HG03066 (cell line): Measurements from ENCODE around the gene SLC5A5.

Source experiments
- ATAC-seq: cut with Tn5 transposase; IDR thresholded peaks from one replicate; pipeline ENCODE4 v1.9.1; 2021; ENCODE audit warnings: low read depth; ENCODE audit not compliant: unreplicated experiment

SLC5A5 gene

DNA sequence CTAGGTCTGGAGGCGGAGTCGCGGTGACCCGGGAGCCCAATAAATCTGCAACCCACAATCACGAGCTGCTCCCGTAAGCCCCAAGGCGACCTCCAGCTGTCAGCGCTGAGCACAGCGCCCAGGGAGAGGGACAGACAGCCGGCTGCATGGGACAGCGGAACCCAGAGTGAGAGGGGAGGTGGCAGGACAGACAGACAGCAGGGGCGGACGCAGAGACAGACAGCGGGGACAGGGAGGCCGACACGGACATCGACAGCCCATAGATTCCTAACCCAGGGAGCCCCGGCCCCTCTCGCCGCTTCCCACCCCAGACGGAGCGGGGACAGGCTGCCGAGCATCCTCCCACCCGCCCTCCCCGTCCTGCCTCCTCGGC lies at the start of gene SLC5A5:
Gene SLC5A5 (plus strand): TSS at position 68 of the 373 bp plus-strand sequence. CDS start 375 bp downstream, outside the sequence.
- ATAC-seq, result no peak

DNA sequence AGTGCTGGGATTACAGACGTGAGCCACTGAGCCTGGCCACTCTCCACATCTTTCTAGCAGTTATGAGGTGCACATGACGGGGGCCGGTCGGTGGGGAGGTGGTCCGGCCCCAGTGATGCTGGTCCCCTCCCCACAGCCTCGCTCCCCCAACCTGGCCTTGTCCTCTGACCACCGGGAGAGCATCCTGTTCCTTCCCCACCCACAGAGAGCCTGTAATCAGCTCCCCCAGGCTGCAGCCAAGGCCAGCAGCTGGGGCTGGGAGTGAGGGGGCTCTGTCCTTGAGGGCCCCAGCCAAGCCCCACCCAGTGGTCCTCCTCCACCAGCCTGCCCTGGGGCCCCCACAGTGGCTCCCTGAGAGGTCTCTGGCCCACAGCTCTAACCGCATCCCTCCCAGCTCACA lies 47.4 kb upstream of the SLC5A5 start:
- no peak for ATAC-seq

DNA sequence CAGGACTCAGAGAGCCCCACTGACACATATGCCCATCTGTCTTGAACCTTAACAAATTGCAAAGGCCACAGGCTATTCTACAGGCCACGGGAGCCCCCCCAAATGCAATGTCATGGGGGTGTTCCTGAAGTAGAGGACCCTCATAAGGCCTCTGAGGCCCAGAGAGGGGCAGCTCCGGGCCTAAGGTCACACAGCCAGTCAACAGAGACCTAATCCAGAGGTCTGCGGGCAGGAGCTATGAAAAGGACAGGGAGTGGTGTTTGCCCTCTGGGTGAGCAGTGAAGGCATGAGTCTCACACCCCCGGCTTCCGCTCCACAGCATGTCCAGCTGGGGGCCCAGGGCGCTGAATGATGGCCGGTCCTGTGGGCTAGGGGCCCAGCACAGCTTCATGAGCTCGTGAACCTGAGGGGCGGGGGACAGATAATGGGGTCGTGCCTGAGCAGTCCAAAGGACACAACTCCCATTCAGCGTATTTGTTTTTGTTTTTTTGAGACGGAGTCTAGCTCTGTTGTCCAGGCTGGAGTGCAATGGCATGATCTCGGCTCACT lies 45.2 kb upstream of the SLC5A5 start:
- no peak for ATAC-seq

DNA sequence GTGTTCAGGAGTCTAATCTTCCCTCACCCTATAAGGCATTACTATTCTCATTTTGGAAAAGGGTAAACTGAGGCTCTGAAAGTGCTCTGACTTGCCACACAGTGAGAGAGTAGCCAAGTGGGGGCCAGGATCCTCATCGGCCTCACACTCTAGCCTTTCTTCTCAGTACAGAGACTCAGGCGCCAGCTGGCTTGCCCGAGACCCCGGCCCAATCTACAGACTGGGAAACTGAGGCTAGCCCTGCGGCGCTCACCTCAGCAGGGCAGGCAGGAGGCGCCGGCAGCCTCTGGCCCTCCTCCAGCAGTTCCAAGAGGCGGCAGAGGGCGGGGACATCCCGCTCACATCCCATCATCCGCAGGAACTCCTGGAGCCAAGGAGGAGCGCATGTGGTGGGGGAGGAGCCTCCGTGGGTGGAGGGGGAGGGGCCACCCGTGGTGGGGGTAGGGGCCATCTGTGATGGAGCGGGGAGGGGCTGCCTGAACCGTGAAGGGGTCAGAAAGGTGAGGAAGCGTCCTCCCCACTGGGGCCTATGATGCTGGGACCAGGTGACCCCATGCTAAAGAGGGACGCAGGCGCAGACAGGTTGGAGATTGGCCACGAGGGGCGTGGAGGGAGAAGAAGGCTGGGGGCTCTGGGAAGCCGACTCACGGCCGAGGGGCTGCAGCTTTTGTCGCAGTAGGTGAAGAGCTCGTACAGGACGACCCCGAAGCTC lies 41.7 kb upstream of the SLC5A5 start:
- no peak for ATAC-seq

DNA sequence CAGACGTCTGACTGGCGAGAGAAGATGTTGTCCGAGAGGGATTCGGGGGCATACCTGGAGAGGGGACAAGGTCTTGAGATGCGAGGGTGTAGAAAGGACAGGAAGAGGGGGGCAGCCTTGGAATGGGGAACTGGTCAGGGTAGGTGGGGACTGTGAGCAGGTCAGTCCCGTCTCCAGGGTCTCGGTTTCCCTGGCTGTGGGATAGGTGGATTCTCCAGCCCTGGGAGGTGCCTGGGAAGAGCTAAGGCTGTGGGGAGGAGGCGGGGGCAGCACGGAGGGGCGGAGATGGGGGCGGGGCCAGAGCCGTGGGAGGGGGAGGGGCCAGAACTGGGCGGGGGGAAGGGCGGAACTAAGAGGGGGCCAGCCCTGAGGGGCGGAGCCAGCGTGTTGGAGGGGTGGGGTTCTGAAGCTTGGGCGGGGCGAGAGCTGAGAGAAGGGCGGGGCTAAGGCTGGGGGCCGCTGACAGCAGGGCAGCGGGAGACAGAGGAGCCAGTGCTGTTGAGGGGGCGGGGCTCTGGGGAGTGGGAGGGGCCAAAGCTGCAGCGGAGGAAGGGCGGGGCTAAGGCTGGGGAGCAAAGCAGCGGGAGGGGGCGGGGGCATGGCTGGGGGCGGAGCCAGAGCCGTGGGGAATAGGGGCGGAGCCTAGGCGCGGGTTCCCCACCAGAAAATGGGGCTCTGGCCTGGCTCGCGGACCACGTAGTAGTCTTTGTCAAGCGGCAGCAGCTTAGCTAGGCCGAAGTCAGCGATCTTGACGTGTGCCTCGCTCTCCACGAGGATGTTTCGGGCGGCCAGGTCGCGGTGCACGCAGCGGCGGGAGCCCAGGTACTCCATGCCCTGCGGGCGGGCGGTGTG lies 41.0 kb upstream of the SLC5A5 start:
- no peak for ATAC-seq

DNA sequence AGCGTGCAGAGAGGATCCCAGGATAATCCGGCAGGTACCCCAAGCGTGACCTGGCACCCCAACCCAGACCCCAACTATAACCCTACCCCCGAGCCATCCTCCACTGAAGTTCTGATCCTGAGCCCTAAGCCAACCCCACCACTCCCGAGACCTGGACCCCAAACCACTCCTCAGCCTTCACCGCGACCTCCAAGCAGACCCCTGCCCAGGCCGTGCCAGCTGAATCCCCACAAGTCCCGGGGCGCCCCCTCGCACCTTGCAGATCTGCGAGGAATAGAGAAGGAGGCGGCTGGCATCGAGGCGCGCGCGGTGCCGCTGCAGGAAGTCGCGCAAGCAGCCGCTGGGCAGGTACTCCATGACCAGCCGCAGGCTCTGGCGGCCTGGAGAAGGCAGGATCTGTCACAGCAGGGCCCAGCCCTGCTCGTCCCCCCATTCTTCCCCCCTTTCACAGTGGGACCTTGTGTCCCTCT lies 40.3 kb upstream of the SLC5A5 start:
- no peak for ATAC-seq

DNA sequence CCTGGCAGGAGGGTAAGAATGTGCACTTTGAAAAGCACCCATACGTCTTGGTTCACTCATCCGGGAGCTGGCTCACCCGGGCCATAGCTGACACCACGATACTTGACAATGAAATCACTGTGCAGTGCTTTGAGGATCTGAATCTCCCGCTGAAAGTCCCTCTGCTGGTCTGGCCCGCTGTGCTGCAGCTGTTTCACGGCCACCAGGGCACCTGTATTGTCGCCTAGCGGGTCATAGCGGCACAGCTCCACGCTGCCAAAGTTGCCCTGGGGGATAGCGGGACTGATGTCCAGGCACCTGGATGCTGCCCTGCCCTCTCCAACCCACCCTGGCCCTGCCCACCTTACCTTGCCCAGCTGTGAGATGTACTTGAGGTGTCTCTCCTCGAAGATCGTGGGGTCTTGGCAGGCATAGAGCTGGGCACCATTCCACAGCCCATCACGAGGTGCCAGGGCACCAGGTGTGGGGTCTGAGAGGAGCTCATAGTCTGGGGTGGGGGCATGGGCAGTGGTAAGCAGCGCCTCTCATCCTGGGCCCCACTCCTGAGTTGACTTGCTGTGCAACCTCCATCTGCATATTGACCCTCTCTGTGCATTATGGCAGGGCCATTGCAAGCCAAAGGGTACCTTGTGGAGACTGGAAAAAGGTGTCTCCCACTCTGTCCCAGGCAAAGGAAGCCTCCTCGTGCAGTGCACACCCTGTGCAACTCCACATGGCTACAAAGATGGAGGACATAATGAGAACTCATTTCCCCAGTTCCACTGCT lies 39.1 kb upstream of the SLC5A5 start:
- no peak for ATAC-seq

DNA sequence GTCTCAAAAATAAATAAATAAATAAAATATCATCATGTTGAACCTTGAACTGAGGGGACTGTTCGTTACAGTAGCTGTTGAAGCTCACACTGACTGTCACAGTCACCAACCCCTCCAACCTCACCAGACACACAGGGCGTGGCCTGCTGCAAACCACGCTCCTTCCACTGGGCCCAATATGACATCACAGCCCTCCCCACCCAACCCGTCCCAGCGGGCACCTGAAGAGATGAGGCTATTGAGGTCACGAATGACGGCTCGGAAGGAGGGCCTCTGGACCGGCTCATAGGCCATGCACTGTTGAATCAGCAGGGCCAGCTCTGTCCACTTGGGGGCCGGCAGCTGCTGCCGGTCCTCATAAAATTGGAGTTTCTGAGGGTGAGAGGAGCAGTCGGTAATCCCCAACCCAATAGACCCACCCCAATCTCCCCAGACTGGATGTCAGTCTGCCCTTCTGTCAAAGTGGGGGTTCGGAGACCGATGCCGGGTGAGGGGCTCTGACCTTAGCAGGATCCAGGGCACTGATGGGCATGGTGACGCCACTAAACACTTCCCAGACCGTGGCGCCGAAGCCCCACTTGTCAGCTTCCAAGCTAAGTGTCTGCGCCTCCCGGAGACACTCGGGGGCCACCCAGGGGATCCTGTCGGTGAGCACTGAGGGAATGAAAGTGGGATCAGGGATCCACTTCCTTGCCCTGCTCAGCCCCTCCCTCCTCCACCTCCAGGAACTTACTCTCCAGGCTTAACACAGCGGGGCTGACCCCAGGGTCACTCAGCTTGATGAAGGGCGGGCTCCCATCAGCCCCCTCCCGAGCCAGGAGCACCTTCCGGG lies 37.2 kb upstream of the SLC5A5 start:
- no peak for ATAC-seq

DNA sequence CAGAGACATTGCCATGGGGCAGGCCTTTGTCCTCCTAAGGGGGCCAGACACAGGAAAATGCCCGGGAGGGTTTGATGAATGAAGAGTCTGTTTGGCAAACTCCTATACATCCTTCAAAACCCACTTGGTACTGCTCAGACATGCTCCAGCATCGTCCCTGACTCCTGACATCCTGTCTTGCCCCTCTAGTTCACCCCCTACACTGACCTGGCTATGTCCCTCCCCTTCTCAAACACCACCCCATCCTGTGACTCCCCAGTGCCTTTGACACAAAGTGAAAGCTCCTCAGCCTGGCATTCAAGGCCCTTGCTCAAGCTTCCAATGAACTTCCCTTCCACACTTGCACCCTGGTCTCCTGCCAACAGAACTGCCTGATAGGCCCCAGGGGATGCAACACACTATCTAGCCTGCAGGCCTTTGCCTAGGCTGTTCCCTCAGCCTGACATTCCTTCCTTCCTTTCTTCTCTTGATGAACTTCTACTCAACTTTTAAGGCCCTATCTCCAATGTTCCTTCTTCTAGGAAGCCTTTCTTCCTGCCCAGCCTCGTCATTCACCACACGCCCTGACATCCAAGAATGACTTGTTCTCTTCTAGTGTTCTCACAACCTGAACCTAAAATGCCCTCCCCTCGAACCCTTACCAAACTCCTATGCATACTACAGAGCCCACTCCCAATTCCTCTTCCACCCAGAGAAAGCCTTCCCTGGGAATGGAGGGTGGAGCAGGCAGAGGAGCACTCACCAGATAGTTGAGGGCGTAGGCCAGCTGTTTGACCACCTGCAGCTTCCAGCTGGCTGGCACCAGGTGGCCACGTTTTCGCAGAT lies 36.4 kb upstream of the SLC5A5 start:
- ATAC-seq, result no peak

DNA sequence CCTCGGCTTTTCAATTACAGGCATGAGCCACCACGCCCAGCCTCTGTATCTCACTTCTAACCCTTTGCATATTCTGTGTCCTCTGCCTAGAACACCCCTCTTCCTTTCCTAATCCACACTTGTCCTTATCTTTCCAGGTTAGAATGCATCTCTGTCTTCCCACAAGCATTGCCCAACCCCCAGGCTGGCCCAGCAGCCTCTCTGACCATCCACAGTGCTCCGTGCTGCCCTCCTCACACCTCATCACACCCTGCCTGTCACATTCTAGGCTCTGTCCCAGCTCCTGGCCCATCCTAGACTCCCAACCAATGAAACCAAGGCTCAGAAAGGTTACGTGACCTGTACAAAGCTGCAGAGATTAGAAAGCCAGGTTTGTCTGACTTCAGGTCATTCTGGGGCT lies 35.2 kb upstream of the SLC5A5 start:
- ATAC-seq, result no peak

DNA sequence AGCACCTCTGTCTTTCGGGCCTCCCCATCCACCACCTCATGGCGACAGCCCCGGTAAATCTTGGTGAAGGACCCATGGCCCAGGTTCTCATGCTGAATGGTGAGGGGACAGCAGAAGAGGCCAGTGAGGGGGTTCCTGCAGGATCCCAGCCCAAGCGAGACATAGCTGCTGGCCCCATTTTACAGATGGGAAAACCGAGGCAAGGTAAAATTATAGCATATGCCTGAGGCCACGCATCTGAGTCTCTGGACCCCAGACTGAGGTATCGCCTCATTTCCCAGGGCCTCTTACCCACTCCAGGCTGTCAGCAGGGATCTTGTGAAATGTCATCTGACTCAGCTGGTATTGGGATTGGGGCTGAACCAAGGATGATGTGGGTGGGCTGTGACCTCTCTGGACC lies 33.8 kb upstream of the SLC5A5 start:
- ATAC-seq, result no peak

DNA sequence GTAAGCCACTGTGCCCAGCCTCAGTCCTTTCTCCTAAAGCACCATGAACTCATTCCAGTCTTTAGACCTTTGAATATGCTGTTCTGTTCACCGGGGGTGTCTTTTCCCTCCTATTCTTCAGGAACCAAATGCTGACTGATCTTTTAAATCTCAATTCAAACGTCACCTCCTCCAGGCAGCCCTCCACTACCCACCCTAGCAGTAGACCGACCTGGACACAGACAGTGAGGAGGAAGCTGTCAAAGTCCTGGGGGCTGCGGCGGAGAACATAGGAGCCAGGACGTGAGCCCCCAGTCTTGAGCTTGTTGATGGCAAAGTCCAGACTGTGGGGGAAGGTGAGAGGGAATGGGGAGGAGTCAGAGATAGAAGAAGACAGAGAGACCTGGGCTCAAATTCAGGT lies 31.7 kb upstream of the SLC5A5 start:
- no peak for ATAC-seq

DNA sequence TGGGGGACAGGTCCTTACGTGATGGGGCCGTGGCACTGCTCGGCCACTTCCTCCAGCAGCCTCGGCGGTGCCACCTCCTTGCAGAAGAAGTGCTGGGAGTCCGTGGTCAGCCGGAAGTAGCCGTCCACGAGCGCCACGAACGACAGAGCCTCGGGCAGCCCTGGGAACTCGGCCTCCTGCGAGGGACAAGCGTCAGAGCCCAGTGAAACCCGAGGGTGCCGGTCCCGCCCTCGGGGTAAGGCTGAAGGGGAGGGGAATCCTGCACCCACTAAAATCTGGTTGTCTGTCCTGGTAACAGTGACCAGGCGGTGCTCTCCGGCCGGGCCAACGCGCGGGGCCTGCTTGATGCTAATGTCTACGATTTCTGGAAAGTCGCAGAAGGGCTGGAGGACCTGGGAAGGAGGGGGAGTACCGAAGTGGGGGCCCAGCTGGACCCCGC lies 30.4 kb upstream of the SLC5A5 start:
- no peak for ATAC-seq

DNA sequence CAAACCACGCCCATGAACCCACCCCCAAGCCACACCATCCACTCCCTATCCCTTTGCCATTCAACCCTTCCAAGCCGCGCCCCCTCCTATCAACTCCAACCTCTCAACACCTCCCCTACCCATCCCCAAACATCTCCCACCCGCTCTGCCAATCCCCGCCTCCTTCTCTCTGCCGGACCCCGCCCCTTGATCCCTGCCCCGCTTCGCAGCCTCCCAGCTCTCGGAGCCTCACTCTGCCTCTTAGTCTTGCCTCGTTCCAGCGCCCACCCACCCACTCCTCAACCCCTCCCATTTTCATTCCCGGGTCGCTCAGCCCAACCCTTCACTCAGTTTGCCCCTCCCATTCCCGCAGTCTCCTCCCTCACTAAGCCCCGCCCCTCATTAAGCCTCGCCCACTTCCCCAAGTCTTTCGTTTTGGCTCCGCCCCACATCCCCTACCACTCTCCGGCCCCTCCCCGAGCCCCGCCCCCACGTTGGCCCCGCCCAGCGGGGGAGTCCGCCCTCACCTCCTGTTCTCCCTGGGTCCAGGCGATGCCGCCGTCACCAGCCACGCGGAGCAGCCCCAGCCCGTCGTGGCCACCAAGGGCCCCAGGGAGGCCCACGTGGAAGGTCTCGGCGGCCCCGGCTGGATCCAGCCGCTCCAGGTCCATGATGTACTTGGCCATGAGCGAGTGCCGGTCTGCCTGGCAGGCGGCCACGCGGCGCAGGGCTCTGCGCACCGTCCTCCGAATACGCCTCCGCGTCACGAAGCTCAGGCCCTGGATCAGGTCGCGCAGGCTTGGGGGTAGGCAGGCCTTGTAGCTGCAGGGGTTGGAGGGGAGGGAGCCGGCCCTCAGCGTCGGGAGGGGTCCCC lies 29.7 kb upstream of the SLC5A5 start:
- ATAC-seq, result no peak

DNA sequence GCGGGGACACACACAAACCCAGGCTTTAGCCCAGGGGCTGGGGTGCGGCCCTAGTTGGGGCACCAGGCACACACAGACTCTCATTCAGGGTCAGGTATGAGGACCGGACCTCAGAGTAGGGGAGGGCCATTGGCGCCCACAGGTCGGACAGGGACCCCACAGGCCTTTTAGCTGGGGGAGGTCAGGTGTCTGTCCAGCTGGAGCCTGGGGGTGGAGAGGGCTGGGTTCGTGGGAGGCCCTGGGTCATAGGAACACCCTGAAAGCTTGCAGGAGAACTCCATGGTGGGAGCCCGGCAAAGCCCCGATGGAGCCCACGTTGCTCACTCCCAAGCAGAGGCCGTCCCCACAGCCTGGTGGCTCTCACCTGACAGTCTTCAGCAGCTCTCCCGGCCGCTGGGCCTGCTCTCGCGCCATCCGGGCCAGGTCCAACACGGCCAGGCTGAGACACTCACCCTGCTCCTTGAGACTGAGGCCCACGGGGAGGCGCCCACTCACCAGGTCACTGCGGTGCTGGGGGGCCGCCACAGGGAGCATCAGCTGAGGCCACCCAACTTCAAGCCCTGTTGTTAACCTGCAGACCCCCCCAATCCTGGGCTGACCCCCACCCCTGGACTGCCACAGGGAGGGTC lies 29.0 kb upstream of the SLC5A5 start:
- ATAC-seq, result no peak

DNA sequence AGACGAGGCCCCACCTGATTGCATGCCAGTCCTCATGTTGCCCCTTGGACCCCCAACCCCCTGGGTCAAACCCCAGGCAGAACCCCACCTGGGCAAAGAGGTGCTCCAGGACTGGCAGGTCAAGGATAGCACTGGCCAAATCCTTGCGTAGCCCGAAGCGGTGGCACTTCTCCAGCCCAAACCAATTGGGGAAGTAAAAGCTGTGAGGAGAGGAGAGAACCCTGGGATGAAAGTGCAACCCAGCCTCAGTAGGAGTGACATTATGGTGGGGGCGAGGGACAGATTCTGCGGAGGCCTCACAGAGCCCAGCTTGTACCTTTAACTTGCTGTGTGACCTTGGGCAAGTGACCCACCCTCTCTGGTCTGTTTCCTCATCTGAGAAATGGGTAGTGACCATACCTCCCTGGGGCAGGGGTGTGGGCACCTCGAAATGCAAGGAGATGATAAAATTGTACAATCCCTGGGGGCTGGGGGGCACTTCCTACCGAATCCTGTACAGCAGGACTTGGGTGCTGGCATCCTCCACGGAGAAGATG lies 28.4 kb upstream of the SLC5A5 start:
- no peak for ATAC-seq

DNA sequence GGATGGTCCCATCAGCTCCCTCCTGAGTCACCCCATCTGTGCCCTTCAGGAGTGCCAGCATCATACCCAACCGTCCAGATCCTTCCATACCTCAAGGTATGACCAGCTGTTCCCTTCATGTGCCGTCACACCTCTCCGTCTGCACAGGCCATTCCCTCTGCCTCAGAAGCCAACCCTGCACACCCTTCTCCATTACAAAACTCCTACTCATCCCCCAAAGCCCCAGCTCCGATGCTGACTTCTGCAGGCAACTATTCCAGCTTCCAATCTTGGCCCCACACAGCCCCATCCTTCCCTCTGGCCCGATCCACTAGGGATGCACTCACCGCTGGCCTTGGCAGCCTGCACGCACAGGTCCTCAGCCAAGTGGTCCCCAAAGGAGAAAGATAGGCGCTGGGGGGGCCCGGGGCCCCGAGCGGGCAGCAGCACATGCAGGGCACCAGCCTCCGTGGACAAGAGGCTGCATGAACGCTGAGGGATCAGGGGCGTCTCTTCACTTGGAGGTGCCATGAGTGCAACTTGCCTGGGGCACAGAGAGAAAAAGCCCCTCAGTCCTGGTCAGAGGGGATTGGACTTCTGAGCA lies 27.7 kb upstream of the SLC5A5 start:
- ATAC-seq, result no peak
